HG02840 (cell line): ENCODE measurements around the gene DHX16.

Experiments used
- ATAC-seq: cut with Tn5 transposase; IDR thresholded peaks from one replicate; pipeline ENCODE4 v1.9.1; 2021; ENCODE audit warnings: mild to moderate bottlenecking, moderate library complexity, moderate number of reproducible peaks; ENCODE audit not compliant: unreplicated experiment, low FRiP score

DHX16 gene

GRCh38 chr6:30700340-30700739 is 27.5 kb upstream of the DHX16 start:
- ATAC-seq: no peak

- no peak for ATAC-seq
These were observed 23.6 kb upstream of the DHX16 start for GRCh38 chr6:30696432-30696831.

- no peak for ATAC-seq
These were observed 18.5 kb upstream of the DHX16 start for GRCh38 chr6:30691208-30691847.

- ATAC-seq: no peak
These were observed 17.8 kb upstream of the DHX16 start, which contains the start of gene NRM for GRCh38 chr6:30690403-30691207. Gene NRM, minus strand, starts transcription at chr6:30690984. Its CDS starts 10 bp downstream, at chr6:30690974.

- ATAC-seq: no peak
These were observed 17.2 kb upstream of the DHX16 start for GRCh38 chr6:30689985-30690384.

GRCh38 chr6:30689022-30689865 is 16.4 kb upstream of the DHX16 start:
- no peak for ATAC-seq

GRCh38 chr6:30688569-30688968 is 15.8 kb upstream of the DHX16 start:
- ATAC-seq: no peak

- no peak for ATAC-seq
These were observed 15.0 kb upstream of the DHX16 start for GRCh38 chr6:30687659-30688431.

GRCh38 chr6:30686908-30687658 is 14.3 kb upstream of the DHX16 start:
- ATAC-seq: peak; percentile 42

- peak; percentile 4 for ATAC-seq
These were observed 13.5 kb upstream of the DHX16 start, which contains the start of gene PPP1R18 for GRCh38 chr6:30686009-30686907. Gene PPP1R18, minus strand, starts transcription at chr6:30686645. Its CDS starts 627 bp downstream, at chr6:30686018.

GRCh38 chr6:30685157-30686008 is 12.6 kb upstream of the DHX16 start:
- no peak for ATAC-seq

- no peak for ATAC-seq
These were observed 11.8 kb upstream of the DHX16 start for GRCh38 chr6:30684386-30685156.

GRCh38 chr6:30683980-30684338 is 11.2 kb upstream of the DHX16 start:
- no peak for ATAC-seq

GRCh38 chr6:30683183-30683979 is 10.6 kb upstream of the DHX16 start:
- ATAC-seq: no peak

- ATAC-seq: peak; percentile 31
These were observed 9.6 kb upstream of the DHX16 start for GRCh38 chr6:30682143-30683117.
